AG09319 (cell line): Measurements from ENCODE around the gene CCDC3.

ENCODE experiments used
- DNase-seq: peaks from one replicate; pipeline ENCODE4 v3.0.0-alpha.2; 2010; ENCODE audit warnings: low read depth; ENCODE audit errors: extremely low read depth
- TF ChIP-seq, protein P1 (sequence below): IDR thresholded peaks from 2 replicates; pipeline ENCODE4 v1.5.1; 2011; ENCODE audit warnings: low read depth, mild to moderate bottlenecking, inconsistent platforms, low read length, moderate library complexity

Gene CCDC3

DNA sequence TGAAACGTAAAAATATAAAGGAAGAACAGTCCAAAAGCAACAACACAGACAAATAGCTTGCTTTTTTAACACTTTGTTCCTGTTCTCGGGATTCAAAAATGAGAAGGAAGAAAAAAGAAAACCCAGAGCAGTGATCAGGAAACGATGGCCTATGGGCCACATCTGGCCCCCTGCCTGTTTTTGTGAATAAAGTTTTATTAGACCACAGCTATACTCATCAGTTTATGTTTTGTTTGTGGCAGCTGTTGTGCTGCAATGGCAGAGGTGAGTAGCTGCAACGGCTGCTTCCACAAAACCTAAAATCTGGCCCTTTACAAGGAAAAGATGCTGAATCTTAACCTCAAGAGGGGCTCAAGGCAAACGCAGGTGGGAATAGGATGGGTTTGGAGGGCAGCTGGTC lies 96.4 kb downstream of the CCDC3 start:
- DNase-seq = no peak
- TF ChIP-seq, protein P1, sequence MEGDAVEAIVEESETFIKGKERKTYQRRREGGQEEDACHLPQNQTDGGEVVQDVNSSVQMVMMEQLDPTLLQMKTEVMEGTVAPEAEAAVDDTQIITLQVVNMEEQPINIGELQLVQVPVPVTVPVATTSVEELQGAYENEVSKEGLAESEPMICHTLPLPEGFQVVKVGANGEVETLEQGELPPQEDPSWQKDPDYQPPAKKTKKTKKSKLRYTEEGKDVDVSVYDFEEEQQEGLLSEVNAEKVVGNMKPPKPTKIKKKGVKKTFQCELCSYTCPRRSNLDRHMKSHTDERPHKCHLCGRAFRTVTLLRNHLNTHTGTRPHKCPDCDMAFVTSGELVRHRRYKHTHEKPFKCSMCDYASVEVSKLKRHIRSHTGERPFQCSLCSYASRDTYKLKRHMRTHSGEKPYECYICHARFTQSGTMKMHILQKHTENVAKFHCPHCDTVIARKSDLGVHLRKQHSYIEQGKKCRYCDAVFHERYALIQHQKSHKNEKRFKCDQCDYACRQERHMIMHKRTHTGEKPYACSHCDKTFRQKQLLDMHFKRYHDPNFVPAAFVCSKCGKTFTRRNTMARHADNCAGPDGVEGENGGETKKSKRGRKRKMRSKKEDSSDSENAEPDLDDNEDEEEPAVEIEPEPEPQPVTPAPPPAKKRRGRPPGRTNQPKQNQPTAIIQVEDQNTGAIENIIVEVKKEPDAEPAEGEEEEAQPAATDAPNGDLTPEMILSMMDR = no peak

DNA sequence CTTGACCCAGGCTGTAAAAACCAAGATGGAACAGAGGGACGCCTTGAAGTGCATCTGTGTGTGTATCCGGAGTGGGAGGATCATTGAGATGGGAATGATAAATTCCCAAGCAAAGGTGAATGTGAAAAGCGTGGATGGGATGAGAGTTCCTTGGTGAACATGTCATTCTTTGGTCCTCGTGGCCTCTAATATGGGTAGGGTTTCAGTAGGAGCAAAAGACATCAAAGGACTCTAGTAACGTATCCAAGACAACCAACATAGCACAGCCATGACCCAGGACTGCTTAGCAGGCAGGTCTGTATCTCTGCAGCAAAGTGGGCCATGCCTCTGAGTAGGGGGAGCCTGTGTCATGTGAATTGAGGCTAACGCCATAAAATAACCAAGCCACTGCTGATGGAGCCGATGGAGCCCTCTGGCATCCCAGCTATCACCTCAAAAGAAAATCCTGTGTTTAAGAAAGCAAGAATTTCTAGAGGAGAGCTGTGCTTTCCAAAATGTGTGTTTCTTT lies 98.6 kb downstream of the CCDC3 start:
- DNase-seq = no peak
- TF ChIP-seq, protein P1 = no peak

DNA sequence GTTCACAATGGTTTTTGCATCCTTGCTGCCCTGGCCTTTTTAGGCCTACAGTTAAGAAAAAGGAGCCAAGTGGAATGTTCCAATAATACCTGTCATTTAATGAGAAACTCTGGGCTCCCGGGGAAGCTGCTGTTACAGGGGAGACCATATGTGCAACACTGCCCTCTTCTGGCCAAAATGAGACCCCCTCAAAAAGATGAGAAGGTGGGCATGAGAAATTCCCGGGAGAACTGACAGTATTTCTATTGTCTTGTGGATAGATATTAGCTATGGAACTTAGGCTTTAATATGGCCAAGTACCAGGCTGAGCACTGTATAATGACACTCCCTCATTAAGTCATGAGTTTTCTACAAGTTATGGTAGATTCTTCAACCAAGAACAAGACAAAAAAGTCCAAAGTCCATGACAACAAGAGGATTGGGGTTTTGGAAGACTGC lies 99.4 kb downstream of the CCDC3 start:
- TF ChIP-seq, protein P1 = peak; percentile 83
- peak; percentile 30 for DNase-seq

DNA sequence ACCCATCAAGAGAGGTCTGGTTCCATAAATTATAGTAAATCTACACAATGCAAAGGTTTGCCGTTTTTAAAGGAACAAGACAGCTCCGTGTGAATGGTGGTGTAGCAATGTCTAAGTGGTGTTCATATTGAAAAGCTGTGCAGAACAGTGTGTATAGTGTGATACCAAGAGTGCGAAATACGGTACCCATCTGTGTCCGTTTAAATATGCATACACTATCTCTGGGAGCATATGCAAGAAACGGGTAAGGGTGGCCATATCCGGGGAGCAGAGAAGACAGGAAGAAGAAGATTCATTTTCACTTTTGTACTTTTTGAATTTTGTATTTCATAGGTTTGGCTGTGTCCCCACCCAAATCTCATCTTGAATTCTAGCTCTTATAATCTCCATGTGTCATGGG lies 102.0 kb downstream of the CCDC3 start:
- no peak for DNase-seq
- TF ChIP-seq, protein P1 = no peak

DNA sequence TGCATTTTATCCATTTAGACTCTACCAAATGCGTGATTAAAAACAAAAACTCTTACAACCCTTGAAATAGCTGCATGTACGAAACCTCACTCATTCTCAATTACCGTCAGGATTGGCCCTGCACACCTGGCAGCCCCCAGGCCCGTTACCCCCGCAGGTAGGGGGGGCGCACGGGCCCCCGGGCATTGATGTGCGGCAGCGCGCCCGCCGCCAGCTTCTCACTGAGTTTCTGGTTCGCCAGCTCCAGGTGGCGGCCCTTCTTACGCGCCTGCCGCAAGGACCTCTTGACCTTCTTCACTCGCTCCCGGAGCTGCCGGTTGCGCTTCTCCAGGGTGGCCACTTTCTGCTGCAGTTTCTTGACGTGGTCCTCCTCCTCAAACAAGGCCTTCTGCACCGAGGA lies 103.2 kb downstream of the CCDC3 start:
- TF ChIP-seq, protein P1 = no peak
- DNase-seq = no peak

DNA sequence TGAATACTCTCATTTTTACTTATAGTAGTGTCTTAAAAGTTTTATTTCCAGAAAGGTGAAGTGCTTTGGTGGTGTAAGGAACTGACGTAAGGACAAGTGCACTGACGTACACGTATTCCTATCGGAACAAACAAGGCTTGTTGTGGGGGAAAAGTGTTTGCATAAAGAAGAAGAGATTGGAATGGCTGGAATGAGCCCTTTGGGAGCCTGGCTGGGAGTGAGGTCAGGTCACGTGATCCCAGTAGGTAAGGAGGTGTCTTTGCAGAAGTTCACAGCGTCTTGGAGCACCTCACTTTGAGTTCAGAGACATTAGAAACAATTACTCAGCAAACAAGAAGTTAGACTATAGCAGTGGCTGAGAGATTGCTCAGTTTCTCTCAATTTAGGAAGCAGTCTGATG lies 104.2 kb downstream of the CCDC3 start:
- TF ChIP-seq, protein P1 = no peak
- no peak for DNase-seq

DNA sequence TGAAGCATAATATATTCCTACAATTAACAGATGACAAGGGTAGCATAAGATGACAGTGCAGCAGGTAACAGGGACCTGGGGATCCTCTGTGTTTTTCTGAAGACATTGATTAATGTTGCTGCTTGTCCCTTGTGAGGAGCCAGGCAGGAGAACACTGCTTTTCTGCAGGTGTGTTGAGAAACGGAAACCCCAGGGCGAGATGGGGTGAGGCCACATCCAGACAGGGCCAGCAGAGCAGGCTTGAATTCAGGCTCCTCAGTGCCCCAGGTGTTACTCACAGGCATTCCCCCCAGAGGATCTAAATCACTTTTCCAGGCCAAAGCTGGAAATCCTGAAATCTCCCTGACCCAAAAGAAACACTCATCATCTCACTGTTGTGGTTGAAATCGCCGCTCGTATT lies 105.3 kb downstream of the CCDC3 start:
- TF ChIP-seq, protein P1 = no peak
- DNase-seq = no peak
